ENCODE results near the gene LELP1. TPM values are rescaled to one million over a fixed set of nuclear protein-coding genes. Genes with fewer than 3 reads are reported as not detected.

The LELP1 gene
- not detected in 2 replicates for total RNA-seq (ENCODE audit: low replicate concordance)

DNA sequence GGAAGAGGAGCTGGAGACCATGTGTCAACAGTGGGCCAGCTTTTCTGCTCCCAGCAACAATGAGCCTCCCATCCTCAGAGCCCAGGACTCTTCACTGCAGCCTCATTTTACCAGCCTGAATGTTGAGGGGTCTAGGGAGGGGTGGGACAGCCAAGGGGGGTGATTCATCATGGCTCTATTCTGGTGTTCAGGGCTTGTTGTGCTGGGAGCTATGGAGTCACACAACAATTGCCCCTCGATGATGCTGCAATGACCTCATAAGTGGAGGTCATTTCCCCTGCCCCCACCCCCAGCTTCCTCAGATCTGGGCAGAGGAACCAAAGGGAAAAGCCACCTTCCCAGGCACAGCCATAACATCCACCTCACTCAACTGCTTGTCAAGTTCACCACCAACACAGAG lies at the start of gene LELP1:
LELP1 (plus strand) TSS at position 301 of the 400 bp plus-strand sequence. CDS start 1,278 bp downstream, outside the sequence.

DNA sequence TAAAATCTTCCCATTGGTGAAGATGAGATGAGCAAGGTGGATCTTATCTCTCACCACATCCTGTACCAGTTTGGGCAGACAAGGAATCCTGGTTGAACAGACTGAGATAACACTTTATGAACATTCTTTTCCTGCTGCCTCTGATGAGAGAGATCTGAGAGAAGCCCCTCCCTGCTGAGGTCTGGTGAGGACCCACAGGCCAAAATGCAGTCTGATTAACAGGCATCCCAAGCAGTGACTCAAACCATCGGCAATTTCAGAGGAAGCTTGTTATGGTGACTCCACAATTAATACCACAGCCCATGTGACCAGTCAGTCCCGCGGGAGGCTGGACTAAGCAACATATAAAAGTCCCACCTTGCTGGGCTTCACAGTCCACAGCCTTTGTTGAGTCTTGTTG lies 14.0 kb downstream of the LELP1 start, which contains the start of gene PRR9:
PRR9 (plus strand) TSS at position 373 of the 400 bp plus-strand sequence. CDS start 561 bp downstream, outside the sequence.

Other genes starting within 250 kb of the LELP1 start
- not detected in 2 replicates for gene SPRR4, start 232.8 kb upstream of the LELP1 start, total RNA-seq (ENCODE audit: low replicate concordance)
- not detected in 2 replicates for gene SPRR1A, start 219.3 kb upstream of the LELP1 start, total RNA-seq (ENCODE audit: low replicate concordance)
- gene SPRR3, start 201.7 kb upstream of the LELP1 start, total RNA-seq (ENCODE audit: low replicate concordance): not detected in 2 replicates
- gene SPRR1B, start 172.2 kb upstream of the LELP1 start, total RNA-seq (ENCODE audit: low replicate concordance): not detected in 2 replicates
- gene SPRR2D, start 162.3 kb upstream of the LELP1 start, total RNA-seq (ENCODE audit: low replicate concordance): not detected in 2 replicates
- not detected in 2 replicates for gene SPRR2A, start 145.9 kb upstream of the LELP1 start, total RNA-seq (ENCODE audit: low replicate concordance)
- gene SPRR2B, start 131.8 kb upstream of the LELP1 start, total RNA-seq (ENCODE audit: low replicate concordance): not detected in 2 replicates
- gene SPRR2E, start 108.9 kb upstream of the LELP1 start, total RNA-seq (ENCODE audit: low replicate concordance): not detected in 2 replicates
- not detected in 2 replicates for gene SPRR2F, start 89.9 kb upstream of the LELP1 start, total RNA-seq (ENCODE audit: low replicate concordance)
- not detected in 2 replicates for gene SPRR2G, start 52.5 kb upstream of the LELP1 start, total RNA-seq (ENCODE audit: low replicate concordance)
- not detected in 2 replicates for gene PRR9, start 14.2 kb downstream of the LELP1 start, total RNA-seq (ENCODE audit: low replicate concordance)
- gene LORICRIN, start 56.3 kb downstream of the LELP1 start, total RNA-seq (ENCODE audit: low replicate concordance): not detected in 2 replicates
- gene PGLYRP3, start 109.5 kb downstream of the LELP1 start, total RNA-seq (ENCODE audit: low replicate concordance): not detected in 2 replicates
- gene PGLYRP4, start 145.4 kb downstream of the LELP1 start, total RNA-seq (ENCODE audit: low replicate concordance): not detected in 2 replicates
- gene S100A9, start 154.4 kb downstream of the LELP1 start, total RNA-seq (ENCODE audit: low replicate concordance): not detected in 2 replicates
- not detected in 2 replicates for gene S100A12, start 172.2 kb downstream of the LELP1 start, total RNA-seq (ENCODE audit: low replicate concordance)
- not detected in 2 replicates for gene S100A8, start 187.6 kb downstream of the LELP1 start, total RNA-seq (ENCODE audit: low replicate concordance)
- gene S100A7A, start 213.1 kb downstream of the LELP1 start, total RNA-seq (ENCODE audit: low replicate concordance): not detected in 2 replicates